Stimulated activated naive B cell treated with anti-CD40 and anti-IgM and Interleukin-4, amounts not matched to agents 10 μg/mL and 1 μg/mL and 100 μg/mL, for 72 hours (primary cell): ENCODE results near the gene RAB36.

Source experiments
- ATAC-seq, 2 donors: fragments of 150-1000 bp; cut with Tn5 transposase; replicated peaks; 2 replicates each; pipeline ENCODE4 v1.10.0; 2021; ENCODE audit warnings: moderate library complexity in 1 of 2
- DNase-seq: peaks from one replicate; pipeline ENCODE4 v3.0.0; 2021
- H3K27ac Mint-ChIP-seq: one replicate; pipeline ENCODE4 v1.8.0; 2022; ENCODE audit warnings: mild to moderate bottlenecking, mixed read lengths
- H3K27me3 Mint-ChIP-seq, 2 donors: one replicate each; pipeline ENCODE4 v1.8.0; 2022; ENCODE audit warnings: mixed read lengths in 2 of 2
- H3K36me3 Mint-ChIP-seq, 2 donors: one replicate each; pipeline ENCODE4 v1.8.0; 2022; ENCODE audit warnings: mixed read lengths in 2 of 2, mild to moderate bottlenecking in 1 of 2
- H3K4me1 Mint-ChIP-seq, 2 donors: one replicate each; pipeline ENCODE4 v1.8.0; 2022; ENCODE audit warnings: mixed read lengths in 2 of 2, mild to moderate bottlenecking in 1 of 2
- H3K4me3 Mint-ChIP-seq, 2 donors: one replicate each; pipeline ENCODE4 v1.8.0; 2022; ENCODE audit warnings: mild to moderate bottlenecking in 2 of 2, mixed read lengths in 2 of 2, moderate library complexity in 1 of 2
- H3K9me3 Mint-ChIP-seq, 2 donors: one replicate each; pipeline ENCODE4 v1.8.0; 2022; ENCODE audit warnings: mixed read lengths in 2 of 2, mild to moderate bottlenecking in 1 of 2

Gene RAB36

DNA sequence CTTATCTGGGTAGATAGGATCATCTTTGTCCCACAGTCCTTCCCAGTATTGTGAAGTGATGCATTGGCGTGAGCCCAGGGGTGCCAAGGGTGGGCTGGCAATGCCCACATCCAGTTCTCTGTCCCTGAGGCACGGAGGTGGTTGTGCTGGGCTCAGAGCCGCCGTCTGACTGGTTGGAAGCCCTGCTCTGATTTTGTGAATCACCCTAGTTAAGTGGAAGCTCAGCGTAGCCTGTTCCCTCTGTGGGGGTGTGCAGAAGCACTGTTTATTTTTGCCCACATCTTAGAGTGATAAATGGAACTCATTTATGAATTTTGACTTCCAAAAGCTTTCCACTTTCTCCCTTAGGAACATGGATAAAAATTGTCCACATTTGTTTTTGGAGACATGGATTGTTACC lies 48.6 kb downstream of the RAB36 start:
- H3K27ac Mint-ChIP-seq, result no peak overlapping the region
- peaks cover 3 to 15% of the 10 kb centered on the region in 2 donors for H3K36me3 Mint-ChIP-seq
- H3K9me3 Mint-ChIP-seq, result no peaks in the 10 kb centered on the region
- peaks cover 12 to 19% of the 10 kb centered on the region in 2 donors for H3K4me1 Mint-ChIP-seq
- H3K27me3 Mint-ChIP-seq, result no peaks in the 10 kb centered on the region
- no peak for DNase-seq
- no peak for ATAC-seq
- no peak overlapping the region for H3K4me3 Mint-ChIP-seq

GRCh38 chr22:23196165-23196564 lies 50.9 kb downstream of the RAB36 start:
- Mint-ChIP-seq H3K4me1 (peaks cover 27 to 32% of the 10 kb centered on the region in 2 donors), H3K4me3 (no peak overlapping the region), H3K27ac (no peak overlapping the region), H3K36me3 (peaks cover 5 to 14% of the 10 kb centered on the region in 2 donors), H3K9me3 (no peaks in the 10 kb centered on the region), H3K27me3 (no peaks in the 10 kb centered on the region)
- DNase-seq (no peak), ATAC-seq (no peak)

- Mint-ChIP-seq H3K4me1 (peaks cover 29 to 34% of the 10 kb centered on the region in 2 donors), H3K4me3 (no peak overlapping the region), H3K27ac (peak overlapping the region; percentile 48), H3K36me3 (peaks cover 5 to 13% of the 10 kb centered on the region in 2 donors), H3K9me3 (no peaks in the 10 kb centered on the region), H3K27me3 (no peaks in the 10 kb centered on the region)
- ATAC-seq (no peak), DNase-seq (no peak)
Measured at GRCh38 chr22:23197836-23198235, 52.6 kb downstream of the RAB36 start.

DNA sequence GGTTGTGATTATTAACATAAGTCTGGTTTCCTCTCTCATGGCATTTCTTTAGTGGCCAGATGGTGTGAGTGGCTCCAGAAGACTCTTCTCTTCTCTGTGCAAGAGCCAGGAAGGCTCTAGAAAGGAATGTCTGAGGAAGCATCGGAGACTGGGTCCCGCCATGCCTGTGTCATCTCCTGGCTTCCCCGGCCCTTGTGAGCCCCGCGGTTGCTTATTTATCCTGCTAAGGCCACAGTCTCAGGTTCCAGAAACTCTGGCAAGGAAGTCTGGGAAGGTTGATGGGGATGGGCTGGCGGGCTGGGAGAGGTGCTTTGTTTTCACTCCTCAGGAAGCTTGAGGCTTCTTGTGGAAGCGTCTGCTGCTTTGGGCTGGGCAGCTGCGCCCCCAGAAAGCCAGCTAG lies 53.9 kb downstream of the RAB36 start:
- Mint-ChIP-seq H3K27me3 (no peaks in the 10 kb centered on the region), H3K9me3 (no peaks in the 10 kb centered on the region), H3K36me3 (peaks cover 5 to 21% of the 10 kb centered on the region in 2 donors), H3K4me3 (no peak overlapping the region), H3K27ac (no peak overlapping the region), H3K4me1 (peaks cover 28 to 30% of the 10 kb centered on the region in 2 donors)
- ATAC-seq (no peak), DNase-seq (no peak)

- Mint-ChIP-seq H3K9me3 (no peaks in the 10 kb centered on the region), H3K27ac (no peak overlapping the region), H3K27me3 (no peaks in the 10 kb centered on the region), H3K4me3 (no peak overlapping the region), H3K4me1 (peaks cover 34 to 35% of the 10 kb centered on the region in 2 donors), H3K36me3 (peaks cover 5 to 27% of the 10 kb centered on the region in 2 donors)
- no peak for DNase-seq
- peak in 1 of 2 donors; percentile 39 for ATAC-seq
Measured at GRCh38 chr22:23200898-23201297, 55.6 kb downstream of the RAB36 start.

DNA sequence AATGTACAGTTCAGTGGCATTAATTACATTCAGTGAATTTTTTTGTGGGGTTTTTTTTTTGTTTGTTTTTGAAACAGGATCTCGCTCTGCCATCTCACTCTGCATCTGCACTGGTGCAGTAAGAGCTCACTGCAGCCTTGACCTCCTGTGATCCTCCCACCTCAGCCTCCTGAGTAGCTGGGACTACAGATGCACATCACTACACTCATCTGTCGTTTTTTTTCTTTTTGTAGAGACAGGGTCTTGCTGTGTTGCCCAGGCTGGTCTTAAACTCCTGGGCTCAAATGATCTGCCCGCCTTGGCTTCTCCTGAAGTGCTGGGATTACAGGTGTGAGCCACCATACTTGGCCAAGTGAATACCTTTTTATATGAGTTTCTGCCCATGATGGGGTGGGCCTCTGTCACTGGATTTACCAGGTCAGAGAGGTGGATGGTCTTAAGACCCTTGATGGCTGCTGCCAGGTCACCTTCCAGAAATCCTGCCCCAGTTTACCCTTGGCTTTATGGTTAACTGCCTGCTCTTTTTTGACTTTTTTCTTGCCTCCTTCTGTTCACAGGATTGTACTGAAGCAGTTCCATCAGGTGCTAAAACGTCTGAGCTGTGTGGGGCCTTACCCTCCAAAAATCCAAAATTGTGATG lies 57.7 kb downstream of the RAB36 start:
- Mint-ChIP-seq H3K9me3 (no peaks in the 10 kb centered on the region), H3K36me3 (peaks cover 11 to 34% of the 10 kb centered on the region in 2 donors), H3K27me3 (no peaks in the 10 kb centered on the region), H3K4me3 (no peak overlapping the region), H3K4me1 (peaks cover 41% of the 10 kb centered on the region in 2 donors), H3K27ac (no peak overlapping the region)
- DNase-seq (no peak), ATAC-seq (no peak)

DNA sequence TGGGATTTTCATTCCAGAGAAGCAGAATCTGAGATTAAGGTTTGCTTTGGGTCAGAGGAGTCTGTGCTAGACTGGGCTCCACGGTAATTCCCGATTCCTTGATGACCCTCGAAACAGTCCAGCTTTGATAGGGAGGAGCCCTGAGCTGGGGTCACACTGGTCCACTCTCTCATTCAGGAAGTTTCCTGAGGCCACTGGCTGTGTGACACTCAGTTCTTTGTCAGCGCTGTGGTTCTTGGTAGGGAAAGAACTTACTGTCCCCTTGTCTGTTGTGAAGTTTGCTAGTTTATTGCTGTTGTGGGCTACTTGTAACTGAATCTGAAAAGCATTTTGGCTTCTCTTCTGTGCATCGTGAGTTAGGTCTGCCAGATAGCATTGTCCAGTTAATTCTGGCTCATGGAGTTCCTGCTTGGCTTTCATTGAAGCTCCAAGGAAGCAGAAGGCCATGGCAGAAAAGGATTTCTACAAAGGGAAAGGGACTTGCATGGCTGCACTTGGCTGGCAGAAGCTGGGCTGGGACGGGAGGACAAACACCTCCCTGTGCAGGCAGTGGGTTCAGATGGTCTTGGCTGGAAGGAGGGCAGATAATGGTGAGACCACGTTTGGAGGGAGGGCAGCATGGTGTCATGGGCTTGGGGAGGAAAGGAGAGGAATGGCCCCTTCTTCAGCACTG lies 58.3 kb downstream of the RAB36 start:
- H3K4me1 Mint-ChIP-seq, result peaks cover 40 to 47% of the 10 kb centered on the region in 2 donors
- no peak overlapping the region for H3K4me3 Mint-ChIP-seq
- no peak overlapping the region for H3K27ac Mint-ChIP-seq
- H3K36me3 Mint-ChIP-seq, result peaks cover 11 to 30% of the 10 kb centered on the region in 2 donors
- DNase-seq (no peak), ATAC-seq (no peak)
- no peaks in the 10 kb centered on the region for H3K9me3 Mint-ChIP-seq
- no peaks in the 10 kb centered on the region for H3K27me3 Mint-ChIP-seq

DNA sequence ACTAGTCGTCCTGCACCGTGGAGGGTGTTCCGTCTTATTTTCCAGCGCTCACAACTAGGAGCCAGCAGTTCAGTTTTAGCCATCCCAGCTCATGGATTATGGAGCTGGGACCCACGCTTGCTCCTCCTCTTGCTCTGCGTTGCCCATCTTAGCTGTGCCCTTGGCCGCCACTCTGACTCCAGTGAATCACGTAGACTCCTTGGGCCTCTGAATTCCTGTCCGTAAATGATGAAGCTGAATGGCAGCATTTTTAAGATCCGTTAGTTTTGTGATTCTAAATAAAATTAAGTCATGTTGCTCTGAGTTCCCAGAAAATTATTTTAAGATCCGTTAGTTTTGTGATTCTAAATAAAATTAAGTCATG lies 58.8 kb downstream of the RAB36 start:
- no peak overlapping the region for H3K4me3 Mint-ChIP-seq
- no peaks in the 10 kb centered on the region for H3K27me3 Mint-ChIP-seq
- ATAC-seq, result no peak
- no peaks in the 10 kb centered on the region for H3K9me3 Mint-ChIP-seq
- H3K27ac Mint-ChIP-seq, result no peak overlapping the region
- peaks cover 44 to 51% of the 10 kb centered on the region in 2 donors for H3K4me1 Mint-ChIP-seq
- peaks cover 10 to 29% of the 10 kb centered on the region in 2 donors for H3K36me3 Mint-ChIP-seq
- no peak for DNase-seq

- no peak overlapping the region for H3K27ac Mint-ChIP-seq
- ATAC-seq, result no peak
- no peaks in the 10 kb centered on the region for H3K9me3 Mint-ChIP-seq
- DNase-seq, result no peak
- H3K27me3 Mint-ChIP-seq, result no peaks in the 10 kb centered on the region
- H3K4me3 Mint-ChIP-seq, result no peak overlapping the region
- peaks cover 6 to 24% of the 10 kb centered on the region in 2 donors for H3K36me3 Mint-ChIP-seq
- H3K4me1 Mint-ChIP-seq, result peaks cover 40 to 46% of the 10 kb centered on the region in 2 donors
Measured at GRCh38 chr22:23204541-23205157, 59.4 kb downstream of the RAB36 start.

GRCh38 chr22:23205339-23206049 lies 60.2 kb downstream of the RAB36 start:
- Mint-ChIP-seq H3K36me3 (peaks cover 6 to 24% of the 10 kb centered on the region in 2 donors), H3K9me3 (no peaks in the 10 kb centered on the region), H3K27ac (no peak overlapping the region), H3K27me3 (no peaks in the 10 kb centered on the region), H3K4me1 (peaks cover 39 to 41% of the 10 kb centered on the region in 2 donors), H3K4me3 (no peak overlapping the region)
- no peak for DNase-seq
- ATAC-seq, result no peak

GRCh38 chr22:23206915-23207314 lies 61.6 kb downstream of the RAB36 start:
- H3K36me3 Mint-ChIP-seq, result peaks cover 6 to 26% of the 10 kb centered on the region in 2 donors
- peaks cover 38 to 42% of the 10 kb centered on the region in 2 donors for H3K4me1 Mint-ChIP-seq
- H3K27ac Mint-ChIP-seq, result peak overlapping the region; percentile 33
- no peak overlapping the region for H3K4me3 Mint-ChIP-seq
- DNase-seq, result no peak
- no peak for ATAC-seq
- no peaks in the 10 kb centered on the region for H3K9me3 Mint-ChIP-seq
- H3K27me3 Mint-ChIP-seq, result peaks cover 0 to 2% of the 10 kb centered on the region in 2 donors

GRCh38 chr22:23207729-23208393 lies 62.6 kb downstream of the RAB36 start:
- peak; percentile 86 to 89 for ATAC-seq
- DNase-seq, result peak; percentile 56
- no peaks in the 10 kb centered on the region for H3K9me3 Mint-ChIP-seq
- H3K4me1 Mint-ChIP-seq, result peaks cover 45 to 47% of the 10 kb centered on the region in 2 donors
- H3K27me3 Mint-ChIP-seq, result peaks cover 0 to 4% of the 10 kb centered on the region in 2 donors
- H3K4me3 Mint-ChIP-seq, result peak overlapping the region; percentile 46 to 54
- H3K27ac Mint-ChIP-seq, result peak overlapping the region; percentile 48
- peaks cover 9 to 25% of the 10 kb centered on the region in 2 donors for H3K36me3 Mint-ChIP-seq

DNA sequence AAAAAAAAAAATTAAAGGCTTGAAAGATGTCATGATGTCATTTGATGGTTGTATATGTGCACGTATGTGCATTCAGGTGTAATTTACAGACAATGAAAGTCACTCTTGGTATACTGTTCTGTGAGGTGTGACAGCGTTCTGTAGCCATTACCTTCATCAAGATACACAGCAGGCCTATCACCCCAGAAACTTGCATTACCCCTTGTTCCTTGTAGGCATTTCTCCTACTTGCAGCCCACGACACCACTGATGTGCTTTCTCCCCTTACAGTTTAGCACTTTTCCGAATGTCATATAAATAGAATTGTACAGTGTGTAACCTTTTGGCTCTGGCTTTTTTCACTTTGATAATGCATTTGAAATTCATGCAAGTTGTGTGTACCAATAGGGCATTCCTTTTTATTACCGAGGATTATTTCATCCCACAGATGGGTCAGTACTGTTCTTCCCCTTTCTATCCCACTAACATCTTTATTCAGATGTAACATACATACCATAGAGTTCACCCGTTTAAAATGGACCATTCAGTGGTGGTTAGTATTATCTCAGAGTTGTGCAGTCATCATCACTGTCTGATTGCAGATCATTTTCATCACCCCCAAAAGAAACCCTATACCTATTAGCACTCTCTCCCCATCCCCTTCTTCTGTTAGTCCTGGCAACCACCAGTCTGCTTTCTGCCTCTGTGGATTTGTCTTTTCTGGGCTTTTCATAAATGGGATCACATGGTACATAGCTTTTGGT lies 65.3 kb downstream of the RAB36 start:
- peaks cover 12 to 19% of the 10 kb centered on the region in 2 donors for H3K36me3 Mint-ChIP-seq
- H3K9me3 Mint-ChIP-seq, result no peaks in the 10 kb centered on the region
- ATAC-seq (no peak), DNase-seq (no peak)
- H3K27me3 Mint-ChIP-seq, result peaks cover 0 to 4% of the 10 kb centered on the region in 2 donors
- peaks cover 49 to 69% of the 10 kb centered on the region in 2 donors for H3K4me1 Mint-ChIP-seq
- H3K4me3 Mint-ChIP-seq, result no peak overlapping the region
- H3K27ac Mint-ChIP-seq, result no peak overlapping the region
